Testis (tissue), 3 donors: ENCODE results near the gene GOLM1. TPM values are rescaled to one million over a fixed set of nuclear protein-coding genes. Genes with fewer than 3 reads are reported as not detected.

Source experiments
- DNase-seq: peaks from one replicate; pipeline ENCODE4 v3.0.0-alpha.2; 2019
- H3K27ac ChIP-seq, 2 donors: fragments of 200-600 bp; sonication (generic); one replicate each; pipeline ENCODE4 v1.5.1; 2019
- H3K27me3 ChIP-seq: fragments of 200-600 bp; sonication (generic); one replicate; pipeline ENCODE4 v1.5.1; 2019
- H3K36me3 ChIP-seq: fragments of 200-600 bp; sonication (generic); one replicate; pipeline ENCODE4 v1.5.1; 2017; ENCODE audit warnings: low read depth; ENCODE audit errors: missing control alignments
- H3K4me1 ChIP-seq: fragments of 200-600 bp; sonication (generic); one replicate; pipeline ENCODE4 v1.5.1; 2019
- H3K4me3 ChIP-seq, 2 donors: fragments of 200-600 bp; sonication (generic); one replicate each; pipeline ENCODE4 v1.5.1; 2017 to 2019
- H3K9me3 ChIP-seq: fragments of 200-600 bp; sonication (generic); one replicate; pipeline ENCODE4 v1.5.1; 2017
- POLR2A ChIP-seq: fragments of 450-650 bp; IDR thresholded peaks from one replicate; pipeline ENCODE4 v1.6.1; 2017; ENCODE audit warnings: antibody characterized with exemption, mild to moderate bottlenecking, moderate library complexity
- WGBS, 2 donors: methylation state at CpG; one replicate each; pipeline ENCODE4 v1.1.5; 2018; 5-methylcytosine and 5-hydroxymethylcytosine counted together
- intact Hi-C: fragments of 100-400 bp; cut with DNase I; formaldehyde crosslinking; loops from one replicate; pipeline ENCODE4 v1.15.1; 2023; ENCODE audit warnings: low total_unique reads
- polyA plus RNA-seq: library from polyadenylated mRNA; stranded (reverse); fragments of 350-450 nt; fragmentation: Illumina TruSeq; extraction: RNeasy Lipid Tissue Mini Kit (QIAGEN cat#74804); gene quantifications from one replicate; pipeline ENCODE4 v1.2.3, GENCODE V29; 2014; ENCODE audit warnings: low read depth, low replicate concordance; ENCODE audit not compliant: insufficient read depth
- total RNA-seq, 2 donors: library from RNA; depleted of rRNA; stranded (reverse); fragments of >200 nt; gene quantifications; one replicate each; pipeline ENCODE4 v1.2.3, GENCODE V29; 2016
- TF ChIP-seq, protein P1 (sequence below), 3 experiments: fragments of 450-650 bp in 2 of 3; fragments of 200-600 bp in 1 of 3; sonication (generic) in 1 of 3; IDR thresholded peaks; one replicate each; pipeline ENCODE4 v1.5.1; 2016 to 2019; ENCODE audit warnings: antibody characterized with exemption in 3 of 3, mild to moderate bottlenecking in 2 of 3, moderate library complexity in 1 of 3

The GOLM1 gene
- total and polyA plus RNA-seq, 3 donors from 2014 or later, result 28.3 to 37.0 (median 29.3) TPM

- Histone ChIP-seq H3K4me1 (no peaks in the 10 kb centered on the region), H3K4me3 (no peak overlapping the region), H3K27me3 (no peaks in the 10 kb centered on the region), H3K36me3 (no peaks in the 10 kb centered on the region), H3K9me3 (no peaks in the 10 kb centered on the region), H3K27ac (no peak overlapping the region)
- WGBS, 2 donors, result 63% methylated on average over 5 of the region's 5 CpGs
- intact Hi-C loops, result no loop called here
- no peak for TF ChIP-seq POLR2A
- TF ChIP-seq, protein P1, sequence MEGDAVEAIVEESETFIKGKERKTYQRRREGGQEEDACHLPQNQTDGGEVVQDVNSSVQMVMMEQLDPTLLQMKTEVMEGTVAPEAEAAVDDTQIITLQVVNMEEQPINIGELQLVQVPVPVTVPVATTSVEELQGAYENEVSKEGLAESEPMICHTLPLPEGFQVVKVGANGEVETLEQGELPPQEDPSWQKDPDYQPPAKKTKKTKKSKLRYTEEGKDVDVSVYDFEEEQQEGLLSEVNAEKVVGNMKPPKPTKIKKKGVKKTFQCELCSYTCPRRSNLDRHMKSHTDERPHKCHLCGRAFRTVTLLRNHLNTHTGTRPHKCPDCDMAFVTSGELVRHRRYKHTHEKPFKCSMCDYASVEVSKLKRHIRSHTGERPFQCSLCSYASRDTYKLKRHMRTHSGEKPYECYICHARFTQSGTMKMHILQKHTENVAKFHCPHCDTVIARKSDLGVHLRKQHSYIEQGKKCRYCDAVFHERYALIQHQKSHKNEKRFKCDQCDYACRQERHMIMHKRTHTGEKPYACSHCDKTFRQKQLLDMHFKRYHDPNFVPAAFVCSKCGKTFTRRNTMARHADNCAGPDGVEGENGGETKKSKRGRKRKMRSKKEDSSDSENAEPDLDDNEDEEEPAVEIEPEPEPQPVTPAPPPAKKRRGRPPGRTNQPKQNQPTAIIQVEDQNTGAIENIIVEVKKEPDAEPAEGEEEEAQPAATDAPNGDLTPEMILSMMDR (IDR thresholded peaks at IDR 0.05), result no peak
- DNase-seq, result no peak
Measured at GRCh38 chr9:86042199-86042978, 57.0 kb downstream of the GOLM1 start.

DNA sequence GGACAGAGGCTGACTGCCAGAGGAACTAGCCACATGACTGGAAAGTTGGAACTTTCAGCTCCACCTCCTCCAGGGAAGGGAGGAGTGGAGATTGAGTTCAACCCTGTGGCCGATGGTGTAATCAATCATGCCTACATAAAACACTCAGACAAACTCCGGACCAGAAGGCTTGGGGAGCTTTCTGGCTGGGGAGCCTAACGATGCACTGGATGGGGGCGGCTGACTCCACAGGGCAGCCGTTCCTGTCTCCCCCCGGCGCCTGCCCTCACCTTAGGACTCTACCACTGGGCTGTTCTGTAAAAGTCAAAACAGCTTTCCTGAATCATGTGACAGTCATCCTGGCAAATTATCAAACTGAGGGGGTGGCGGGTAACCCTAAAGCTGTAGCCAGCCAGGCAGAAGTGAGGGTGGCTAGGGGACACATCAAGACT is 58.0 kb downstream of the GOLM1 start:
- H3K4me1 ChIP-seq, result no peaks in the 10 kb centered on the region
- no peak overlapping the region for H3K27ac ChIP-seq
- no peaks in the 10 kb centered on the region for H3K27me3 ChIP-seq
- no peak for DNase-seq
- H3K36me3 ChIP-seq, result no peaks in the 10 kb centered on the region
- 10 to 45% methylated on average over 2 to 8 of the region's 8 CpGs for WGBS, 2 donors
- intact Hi-C loops, result no loop called here
- H3K4me3 ChIP-seq, result no peak overlapping the region
- no peaks in the 10 kb centered on the region for H3K9me3 ChIP-seq
- TF ChIP-seq, protein P1 (IDR thresholded peaks at IDR 0.05), result no peak
- no peak for TF ChIP-seq POLR2A

- intact Hi-C loops, result no loop called here
- no peak for TF ChIP-seq POLR2A
- TF ChIP-seq, protein P1 (IDR thresholded peaks at IDR 0.05), result no peak
- 70 to 80% methylated on average over 3 of the region's 3 CpGs for WGBS, 2 donors
- Histone ChIP-seq H3K9me3 (no peaks in the 10 kb centered on the region), H3K4me1 (no peaks in the 10 kb centered on the region), H3K36me3 (no peaks in the 10 kb centered on the region), H3K27me3 (no peaks in the 10 kb centered on the region), H3K4me3 (no peak overlapping the region), H3K27ac (no peak overlapping the region)
- no peak for DNase-seq
Measured at GRCh38 chr9:86040861-86041155, 58.5 kb downstream of the GOLM1 start.

DNA sequence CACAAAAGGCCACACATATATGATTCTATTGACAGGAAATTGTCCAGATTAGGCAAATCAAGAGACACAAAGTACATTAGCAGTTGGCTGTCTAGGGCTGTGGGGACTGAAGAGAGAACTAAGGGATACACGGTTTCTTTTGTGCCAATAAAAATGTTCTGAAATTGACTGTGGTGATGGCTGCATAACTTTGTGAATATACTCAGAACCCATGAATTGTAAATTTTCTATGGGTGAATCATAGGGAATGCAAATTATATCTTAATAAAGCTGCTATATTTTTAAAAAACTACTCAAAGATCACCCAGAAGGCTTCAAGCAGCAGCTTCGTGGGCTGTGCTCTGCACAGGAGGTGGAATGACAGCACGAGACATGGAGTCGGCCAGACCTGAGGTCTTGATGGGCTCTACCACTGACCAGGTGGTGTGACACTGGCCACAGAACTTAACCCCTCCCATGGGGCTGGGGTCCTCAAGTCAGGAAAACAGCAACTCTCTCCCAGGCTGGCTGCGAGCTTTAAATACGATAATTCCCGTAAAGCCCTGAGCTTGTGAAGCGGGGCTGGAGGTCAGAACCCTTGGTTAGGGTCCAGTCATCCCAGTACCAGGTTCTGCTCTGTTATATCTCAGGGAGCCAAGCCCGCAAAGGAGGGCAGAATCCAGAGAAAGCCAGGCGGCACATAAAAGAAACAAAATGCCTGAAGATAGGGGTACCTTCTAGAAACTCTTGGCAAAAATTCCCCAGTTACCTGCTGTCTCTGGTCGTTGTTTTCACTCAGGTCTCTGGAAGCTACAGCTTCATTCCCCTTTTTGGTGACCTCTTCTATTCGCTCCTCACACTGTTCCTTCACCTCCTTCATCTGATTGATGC is 59.1 kb downstream of the GOLM1 start:
- 91 to 93% methylated on average over 12 of the region's 12 CpGs for WGBS, 2 donors
- Histone ChIP-seq H3K9me3 (no peaks in the 10 kb centered on the region), H3K27me3 (no peaks in the 10 kb centered on the region), H3K27ac (no peak overlapping the region), H3K4me1 (no peaks in the 10 kb centered on the region), H3K36me3 (no peaks in the 10 kb centered on the region), H3K4me3 (no peak overlapping the region)
- TF ChIP-seq POLR2A, result no peak
- TF ChIP-seq, protein P1 (IDR thresholded peaks at IDR 0.05), result no peak
- DNase-seq, result no peak
- intact Hi-C loops, result no loop called here
